Endothelial cell of umbilical vein (primary cell): Measurements from ENCODE around the gene ESPNL.

ENCODE experiments used
- CTCF ChIP-seq, 2 donors: IDR thresholded peaks; 1 replicate in 1 of 2; 2 replicates in 1 of 2; pipeline ENCODE4 v1.5.1; 2011; ENCODE audit warnings: low read length in 2 of 2, mild to moderate bottlenecking in 2 of 2, moderate library complexity in 2 of 2, control low read depth in 1 of 2, inconsistent platforms in 1 of 2, low read depth in 1 of 2; ENCODE audit not compliant: insufficient read depth in 1 of 2; ENCODE audit errors: extremely low read depth in 1 of 2
- EZH2 ChIP-seq: IDR thresholded peaks from 2 replicates; pipeline ENCODE4 v1.6.1; 2012; ENCODE audit warnings: borderline replicate concordance, low read depth, mild to moderate bottlenecking, moderate library complexity, low read length, inconsistent platforms; ENCODE audit not compliant: severe bottlenecking
- FOS ChIP-seq: IDR thresholded peaks from 2 replicates; pipeline ENCODE4 v1.6.1; 2011; ENCODE audit warnings: mild to moderate bottlenecking, low read length, moderate library complexity, borderline replicate concordance; ENCODE audit not compliant: insufficient read depth
- GATA2 ChIP-seq: IDR thresholded peaks from 2 replicates; pipeline ENCODE4 v1.7.0; 2011; ENCODE audit warnings: low read depth, mild to moderate bottlenecking, moderate library complexity, mixed read lengths, low read length; ENCODE audit not compliant: insufficient read length, insufficient read depth
- JUN ChIP-seq: IDR thresholded peaks from 2 replicates; pipeline ENCODE4 v1.6.1; 2011; ENCODE audit warnings: borderline replicate concordance, low read depth; ENCODE audit not compliant: insufficient read length, insufficient read depth
- MYC ChIP-seq: IDR thresholded peaks from one replicate; pipeline ENCODE4 v1.6.1; 2011; ENCODE audit warnings: mild to moderate bottlenecking, low read depth, low read length
- POLR2A ChIP-seq: IDR thresholded peaks from 2 replicates; pipeline ENCODE4 v1.6.1; 2012; ENCODE audit warnings: low read depth, mild to moderate bottlenecking, control low read depth, low read length
- POLR2AphosphoS5 ChIP-seq: IDR thresholded peaks from 2 replicates; pipeline ENCODE4 v1.6.1; 2012; ENCODE audit warnings: low read depth, mild to moderate bottlenecking, control low read depth, low read length, moderate library complexity; ENCODE audit not compliant: insufficient read depth

DNA sequence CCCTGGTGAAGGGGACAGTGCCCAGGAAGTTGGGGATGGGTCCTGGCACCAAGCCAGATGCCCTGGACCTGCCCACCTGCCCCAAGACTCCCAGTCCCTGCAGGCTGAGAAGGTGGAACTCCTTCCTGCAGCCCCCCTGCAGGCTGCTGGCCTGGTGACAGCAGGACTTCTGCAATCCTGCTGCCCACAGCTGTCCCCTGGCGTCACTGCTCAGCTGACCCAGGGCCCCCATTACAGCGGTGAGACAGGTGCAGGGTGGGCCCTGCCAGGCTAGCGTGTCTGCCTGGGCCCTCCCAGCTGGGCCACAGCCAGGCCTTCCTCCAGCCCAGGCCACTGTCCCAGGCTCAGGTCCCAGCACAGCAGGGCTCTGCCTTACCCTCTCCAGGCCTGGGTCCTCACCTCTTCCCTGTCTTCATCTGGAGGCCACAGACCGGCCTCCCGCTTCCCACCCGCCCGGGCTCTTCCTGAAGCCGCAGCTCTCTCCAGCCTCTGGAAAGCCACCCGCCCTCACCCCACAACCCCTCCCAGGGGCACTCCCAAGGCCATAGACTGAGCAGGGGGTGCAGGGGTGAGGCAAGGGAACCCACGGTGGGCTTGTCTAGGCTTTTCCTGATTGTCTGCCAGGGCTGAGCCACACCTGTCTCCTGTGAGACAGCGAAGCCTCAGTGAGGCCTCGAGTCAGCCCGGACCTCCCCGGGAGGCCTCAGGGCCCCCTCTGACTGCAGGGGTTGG lies 49.9 kb downstream of the ESPNL start:
- no peak for TF ChIP-seq CTCF (IDR thresholded peaks at IDR 0.05; ENCODE audit: extremely low read depth in 1 of 2, insufficient read depth in 1 of 2, low read depth in 1 of 2, low read length in 2 of 2)
- TF ChIP-seq POLR2AphosphoS5 = no peak
- TF ChIP-seq EZH2 = no peak
- TF ChIP-seq GATA2 = no peak
- TF ChIP-seq POLR2A = no peak
- TF ChIP-seq JUN = no peak
- TF ChIP-seq MYC = no peak
- TF ChIP-seq FOS = no peak
